Central memory CD4-positive, alpha-beta T cell (primary cell): Measurements from ENCODE around the gene UTP14A.

Source experiments
- DNase-seq: peaks from one replicate; pipeline ENCODE4 v3.0.0; 2022

UTP14A gene

GRCh38 chrX:129953881-129954280 is 47.9 kb downstream of the UTP14A start:
- DNase-seq, result no peak

GRCh38 chrX:129954804-129955203 is 48.8 kb downstream of the UTP14A start:
- DNase-seq, result no peak

GRCh38 chrX:129955682-129956081 is 49.7 kb downstream of the UTP14A start:
- no peak for DNase-seq

- DNase-seq, result no peak
Observed at GRCh38 chrX:129956145-129956544, 50.2 kb downstream of the UTP14A start.

DNA sequence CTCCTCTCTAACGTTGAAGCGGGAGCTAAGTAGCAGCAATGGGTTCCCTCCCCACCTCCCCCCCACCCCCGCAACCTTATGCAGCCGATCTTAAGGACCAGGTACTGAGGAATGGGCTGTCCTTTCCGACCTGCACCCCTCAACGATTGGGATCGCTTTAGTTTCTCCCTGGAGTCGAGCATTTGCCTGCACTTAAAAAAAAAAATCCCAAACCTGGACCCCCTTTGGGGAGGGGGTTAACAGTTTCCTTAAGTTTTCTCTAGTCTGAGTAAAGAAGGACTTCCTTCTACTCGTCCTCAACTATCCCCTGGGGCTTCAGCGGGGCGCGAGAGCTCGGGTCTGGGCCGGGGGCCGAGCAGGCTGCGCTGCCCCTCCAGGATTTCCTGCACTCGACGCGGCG is 50.8 kb downstream of the UTP14A start:
- DNase-seq, result no peak

DNA sequence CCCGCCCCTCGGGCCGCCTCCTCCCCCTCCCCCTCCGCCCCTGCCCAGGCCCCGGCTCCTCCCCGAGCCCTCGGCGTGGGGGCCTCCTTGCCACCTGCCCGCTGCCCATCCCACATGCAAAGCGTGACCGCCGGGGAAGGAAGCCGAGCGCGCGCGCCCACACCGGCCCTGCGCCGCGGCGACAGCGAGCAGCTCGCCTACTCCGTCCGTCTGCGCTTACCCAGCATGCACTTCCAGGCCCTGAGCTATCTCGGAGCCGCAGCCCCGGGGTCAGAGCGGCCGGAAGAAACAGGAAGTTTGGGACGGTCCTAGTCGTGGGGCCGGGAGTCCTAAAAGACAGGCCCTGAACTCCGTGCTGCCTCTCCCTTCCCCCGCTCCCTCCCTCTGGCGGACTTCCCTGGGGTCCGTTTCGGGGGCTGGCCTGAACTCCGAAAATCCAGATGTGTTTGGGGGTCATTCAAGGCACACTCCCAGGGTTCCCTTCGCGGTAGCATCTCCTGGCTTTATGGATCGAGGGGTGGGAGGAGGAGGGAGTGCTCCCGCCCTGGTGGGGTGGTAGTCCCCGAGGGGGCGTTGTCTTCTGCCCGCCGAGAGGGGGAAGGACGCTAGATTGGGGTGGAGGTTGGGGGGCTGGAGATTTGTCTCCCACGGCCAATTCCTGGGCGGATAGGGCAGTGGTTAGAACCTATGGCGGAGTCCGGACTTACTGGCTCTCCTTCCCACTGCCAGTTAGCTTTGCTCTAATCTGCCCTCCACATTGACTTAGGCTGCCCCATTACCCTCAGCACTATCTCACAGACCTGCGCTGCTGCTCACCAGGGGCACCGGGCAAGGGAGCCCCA is 51.5 kb downstream of the UTP14A start:
- no peak for DNase-seq

DNA sequence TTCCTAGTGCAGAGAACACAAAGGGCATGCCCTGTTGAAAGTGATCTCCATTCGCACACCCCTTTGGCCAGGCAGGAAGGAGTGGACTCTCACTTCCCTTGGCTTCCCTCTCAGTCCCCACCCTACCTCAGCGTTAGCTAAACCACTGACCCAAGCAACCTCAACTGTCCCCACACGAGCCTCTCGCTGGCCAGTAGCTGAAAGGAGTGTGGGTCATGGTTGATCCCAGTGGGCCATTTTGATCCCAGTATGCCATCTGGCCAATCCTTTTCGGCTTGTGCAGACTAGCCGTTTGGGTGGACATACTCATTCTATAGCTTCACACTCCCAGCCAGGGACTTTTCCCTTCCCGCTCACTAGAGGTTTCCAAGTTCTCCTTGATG is 52.1 kb downstream of the UTP14A start:
- no peak for DNase-seq

DNA sequence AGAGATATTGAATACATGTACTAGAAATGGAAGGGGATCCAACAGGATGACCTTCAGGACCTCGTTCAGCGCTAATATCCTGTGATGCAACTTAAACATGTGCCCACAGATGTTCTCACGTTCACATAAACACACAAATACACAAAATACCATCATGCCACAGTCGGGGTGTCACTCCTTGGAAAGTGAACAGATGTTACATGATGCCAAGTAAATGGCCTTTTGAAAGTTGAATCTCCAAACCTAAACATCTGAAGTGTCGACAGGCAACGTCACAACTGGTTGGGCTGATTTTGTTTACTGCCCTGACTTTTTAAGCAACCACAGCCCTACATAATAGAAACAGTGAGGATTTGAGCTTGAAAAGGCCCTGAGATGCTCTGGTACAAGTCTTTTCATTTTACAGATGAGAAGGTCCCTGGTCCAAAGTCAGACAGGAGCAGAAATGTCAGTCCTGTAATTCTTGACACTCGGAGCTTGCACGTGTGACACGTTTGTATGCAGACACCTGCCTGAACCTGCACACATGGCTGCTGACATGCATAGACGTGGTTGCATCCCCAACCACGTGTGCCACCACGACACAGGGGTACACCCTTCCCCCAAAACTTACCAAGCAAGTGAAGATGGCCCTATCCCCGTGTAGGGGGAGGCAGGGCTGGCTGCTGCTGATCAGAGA is 53.0 kb downstream of the UTP14A start:
- no peak for DNase-seq

- no peak for DNase-seq
Observed at GRCh38 chrX:129959493-129959832, 53.5 kb downstream of the UTP14A start.

DNA sequence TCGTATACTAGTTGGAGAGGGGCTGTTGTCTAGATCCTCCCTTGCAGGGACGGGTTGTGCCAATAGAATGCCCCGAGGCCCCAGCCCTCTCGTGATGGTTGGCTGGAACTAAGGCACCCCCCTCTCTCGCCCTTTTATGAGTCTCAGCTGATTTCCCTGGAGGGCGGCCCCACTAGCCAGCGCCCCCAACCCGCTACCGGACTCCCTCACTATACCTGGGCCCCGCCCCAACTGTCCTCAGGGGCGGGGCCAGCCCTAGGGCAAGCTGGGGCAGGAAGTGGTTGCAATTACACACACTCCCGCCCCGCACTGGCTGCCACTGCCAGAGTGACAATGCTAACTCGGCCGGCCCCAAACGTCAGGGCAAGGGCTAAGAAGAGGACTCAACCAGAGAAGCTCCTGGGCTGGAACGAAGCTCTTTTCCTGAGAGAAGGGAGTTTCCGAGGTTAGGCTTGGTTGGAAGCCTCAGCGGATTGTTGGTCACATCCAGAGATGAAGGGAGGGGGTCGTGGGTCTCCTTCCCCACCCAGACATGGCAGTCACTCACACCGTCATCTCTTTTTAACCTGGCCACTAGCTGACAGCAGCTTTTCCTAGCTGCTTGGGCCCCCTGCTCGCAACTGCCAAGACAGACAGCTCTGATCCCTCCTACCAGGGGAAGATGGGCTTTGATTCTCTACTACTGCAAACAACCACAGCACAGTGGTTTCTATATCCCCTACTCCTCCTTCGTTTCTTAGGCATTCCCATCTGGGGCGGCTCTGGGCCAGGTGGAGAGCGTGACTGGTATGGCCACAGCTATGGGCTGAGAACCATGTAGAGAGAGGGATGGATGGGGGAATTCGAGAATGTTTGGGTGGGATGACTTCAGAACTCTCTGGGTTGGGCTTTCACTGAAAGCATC is 55.5 kb downstream of the UTP14A start:
- peak; percentile 48 for DNase-seq

- no peak for DNase-seq
Observed at GRCh38 chrX:129963729-129964128, 57.8 kb downstream of the UTP14A start.

GRCh38 chrX:129965166-129965565 is 59.2 kb downstream of the UTP14A start:
- no peak for DNase-seq

GRCh38 chrX:129968968-129969367 is 63.0 kb downstream of the UTP14A start:
- no peak for DNase-seq

- DNase-seq, result no peak
Observed at GRCh38 chrX:129976441-129976840, 70.5 kb downstream of the UTP14A start.
